K562 (cell line): ENCODE results near the gene BRF1. TPM values are rescaled to one million over a fixed set of nuclear protein-coding genes. Genes with fewer than 3 reads are reported as not detected.

ENCODE experiments used
- ATAC-seq: fragments of 200-7000 bp; cut with Tn5 transposase; 3 replicates; pipeline ENCODE4 v1.9.1; 2020; ENCODE audit warnings: moderate library complexity
- BruUV-seq: library from RNA; stranded (reverse); fragments of 400-500 nt; replicated peaks from 2 replicates; lab custom pipeline; 2021; lab: Mats Ljungman, UMichigan
- CTCF ChIA-PET: fragments of 300-600 bp; formaldehyde crosslinking; extraction: SDS; loops from one replicate; lab custom pipeline; 2021; ENCODE audit warnings: low intra/inter-chr PET ratio; lab: Yijun Ruan, JAX
- POLR2A ChIA-PET: fragments of 300-600, 350-650 bp; sonication (Branson Sonifier 250); formaldehyde crosslinking; extraction: SDS; loops from one replicate; lab custom pipeline; 2021; ENCODE audit warnings: antibody characterized with exemption, inconsistent platforms; lab: Yijun Ruan, JAX
- DNase-seq, 4 experiments: peaks; one replicate each; pipeline versions ENCODE4 v3.0.0 to v3.0.0-alpha.2; 2011 to 2018; ENCODE audit warnings: low spot score in 3 of 4, mixed read lengths in 3 of 4; ENCODE audit errors: extremely low read depth in 1 of 4
- FAIRE-seq: peaks from 2 replicates; lab custom pipeline; 2011; peaks lifted over from hg19 to GRCh38; lab: Jason Lieb, UNC
- H2AFZ ChIP-seq: 2 replicates; pipeline ENCODE4 v1.6.0; 2011; ENCODE audit warnings: low read depth, low read length, control low read depth, inconsistent platforms
- H3K27ac ChIP-seq: fragments of 200-600 bp; 3 replicates; pipeline ENCODE4 v1.8.0; 2011; ENCODE audit warnings: low read depth, mild to moderate bottlenecking, control low read depth, inconsistent platforms, low read length, moderate library complexity, mixed read lengths; ENCODE audit errors: extremely low read depth
- H3K27me3 ChIP-seq, 2 experiments: fragments of 300-600 bp in 1 of 2; 2 replicates in 1 of 2; 3 replicates in 1 of 2; pipeline versions ENCODE4 v1.6.0 to v1.8.0; 2011; ENCODE audit warnings: inconsistent platforms in 2 of 2, low read length in 2 of 2, mild to moderate bottlenecking in 1 of 2, mixed read lengths in 1 of 2, moderate library complexity in 1 of 2; ENCODE audit not compliant: control insufficient read depth in 2 of 2, insufficient read depth in 2 of 2
- H3K36me3 ChIP-seq: fragments of 300-600 bp; 3 replicates; pipeline ENCODE4 v1.8.0; 2011; ENCODE audit warnings: mild to moderate bottlenecking, low read length, inconsistent platforms; ENCODE audit not compliant: control insufficient read depth, insufficient read depth
- H3K4me1 ChIP-seq, 2 experiments: fragments of 200-600 bp in 1 of 2; replicated peaks in 1 of 2; 2 replicates in 1 of 2; 3 replicates in 1 of 2; pipeline versions ENCODE4 v1.5.1 to v1.8.0; 2011; ENCODE audit warnings: inconsistent platforms in 2 of 2, low read length in 2 of 2, mild to moderate bottlenecking in 1 of 2, mixed read lengths in 1 of 2, moderate library complexity in 1 of 2; ENCODE audit not compliant: control insufficient read depth in 2 of 2, insufficient read depth in 2 of 2
- H3K4me2 ChIP-seq: 2 replicates; pipeline ENCODE4 v1.6.1; 2011; ENCODE audit warnings: low read length, control low read depth, inconsistent platforms, mixed read lengths; ENCODE audit not compliant: insufficient read depth
- H3K4me3 ChIP-seq: fragments of 200-600 bp; sonication (generic), shearing (Covaris generic); 2 replicates; pipeline ENCODE4 v1.5.1; 2016; ENCODE audit warnings: control low read depth, inconsistent platforms
- H3K79me2 ChIP-seq: fragments of 200-600 bp; 3 replicates; pipeline ENCODE4 v1.8.0; 2011; ENCODE audit warnings: low read length, inconsistent platforms; ENCODE audit not compliant: control insufficient read depth, insufficient read depth
- H3K9ac ChIP-seq, 2 experiments: 2 replicates each; pipeline versions ENCODE4 v1.6.0 to v1.6.1; 2011; ENCODE audit warnings: low read depth in 2 of 2, low read length in 2 of 2, control low read depth in 1 of 2, inconsistent platforms in 1 of 2, mild to moderate bottlenecking in 1 of 2, mixed read lengths in 1 of 2; ENCODE audit not compliant: insufficient read depth in 1 of 2
- H3K9me1 ChIP-seq: one replicate; pipeline ENCODE4 v1.6.0; 2011; ENCODE audit warnings: inconsistent platforms, mild to moderate bottlenecking, low read length, moderate library complexity; ENCODE audit not compliant: control insufficient read depth, insufficient read depth
- H3K9me3 ChIP-seq: replicated peaks from 2 replicates; pipeline ENCODE4 v1.5.1; 2011; ENCODE audit warnings: low read depth, low read length, inconsistent platforms; ENCODE audit not compliant: control insufficient read depth, insufficient read depth
- H4K20me1 ChIP-seq: replicated peaks from 2 replicates; pipeline ENCODE4 v1.6.1; 2011; ENCODE audit warnings: low read length, inconsistent platforms, mixed read lengths; ENCODE audit not compliant: control insufficient read depth, insufficient read depth
- BCL6 ChIP-seq: fragments of 250-450 bp; sonication (Bioruptor Pico); IDR thresholded peaks from 2 replicates; pipeline ENCODE4 v1.4.0; 2020
- CXXC5 ChIP-seq: fragments of 250-450 bp; sonication (Bioruptor Pico); IDR thresholded peaks from 2 replicates; pipeline ENCODE4 v1.8.0; 2022; ENCODE audit warnings: inconsistent platforms, mild to moderate bottlenecking, moderate library complexity
- HIVEP1 ChIP-seq: fragments of 250-450 bp; sonication (Bioruptor Pico); IDR thresholded peaks from 2 replicates; pipeline ENCODE4 v1.4.0; 2020; ENCODE audit warnings: mild to moderate bottlenecking
- HNRNPK ChIP-seq: fragments of 200-400 bp; formaldehyde crosslinking; IDR thresholded peaks from one replicate; pipeline ENCODE4 v1.6.1; 2018; ENCODE audit warnings: mild to moderate bottlenecking, low read depth, low read length; ENCODE audit not compliant: poor library complexity, severe bottlenecking
- L3MBTL2 ChIP-seq: fragments of 450-650 bp; IDR thresholded peaks from 2 replicates; pipeline ENCODE4 v1.6.1; 2016; ENCODE audit warnings: mild to moderate bottlenecking, moderate library complexity
- NELFE ChIP-seq: IDR thresholded peaks from 2 replicates; pipeline ENCODE4 v1.6.1; 2011; ENCODE audit warnings: mild to moderate bottlenecking; ENCODE audit not compliant: insufficient read depth, insufficient read length
- RBM15 ChIP-seq: fragments of 200-400 bp; formaldehyde crosslinking; IDR thresholded peaks from 2 replicates; pipeline ENCODE4 v1.6.1; 2018; ENCODE audit warnings: mild to moderate bottlenecking, low read length, moderate library complexity; ENCODE audit not compliant: insufficient read depth
- SMC3 ChIP-seq: conservative IDR thresholded peaks from 2 replicates; pipeline ENCODE4 v1.6.1; 2011; ENCODE audit warnings: low read depth, low read length, improper control_type of control experiment; ENCODE audit not compliant: insufficient read depth
- ZNF311 ChIP-seq: fragments of 250-450 bp; sonication (Bioruptor Pico); IDR thresholded peaks from 2 replicates; pipeline ENCODE4 v1.4.0; 2020; ENCODE audit warnings: mild to moderate bottlenecking, moderate library complexity
- whole genome bisulfite sequencing: fragments of 100-300 bp; shearing (Covaris generic); methylation state at CpG from one replicate; pipeline ENCODE4 v1.1.6; 2016; ENCODE audit warnings: low coverage, mixed read lengths; ENCODE audit not compliant: insufficient coverage; ENCODE audit errors: missing lambda C conversion rate; 5-methylcytosine and 5-hydroxymethylcytosine counted together
- in situ Hi-C: fragments of 300-500 bp; cut with MboI; formaldehyde crosslinking; loops from 4 replicates; pipeline ENCODE4 v1.15.0; 2018; ENCODE audit warnings: inconsistent platforms, mixed read lengths
- intact Hi-C: fragments of 100-400 bp; cut with micrococcal nuclease; formaldehyde crosslinking; loops from 2 replicates; pipeline ENCODE4 v1.14.2; 2022
- polyA plus RNA-seq, 8 experiments: library from polyadenylated mRNA; depleted of rRNA in 4 of 8; stranded (reverse) in 5 of 8; unstranded in 3 of 8; fragments of >200 nt; fragmentation: Nextera tagmentation in 2 of 8; fragmentation: Illumina TruSeq in 1 of 8; extraction: Ambion mirVana in 2 of 8; extraction: Trizol in 1 of 8; gene quantifications; 2 replicates each; pipeline versions ENCODE4 v1.2.1 to v1.2.3, GENCODE V29; 2011 to 2014; ENCODE audit warnings: inconsistent platforms in 1 of 8, missing spikeins in 1 of 8
- total RNA-seq, 7 experiments: library from RNA; depleted of rRNA in 6 of 7; stranded (reverse); fragments of >200 nt in 6 of 7; fragmentation: Illumina TruSeq in 2 of 7; extraction: Trizol in 2 of 7; gene quantifications; 2 replicates each; pipeline versions ENCODE4 v1.2.1 to v1.2.3, GENCODE V29; 2011 to 2021; ENCODE audit warnings: low replicate concordance in 1 of 7
- TF ChIP-seq, protein P1 (sequence below): fragments of 450-650 bp; IDR thresholded peaks from 2 replicates; pipeline ENCODE4 v1.6.1; 2018; ENCODE audit warnings: mild to moderate bottlenecking, low read depth; ENCODE audit not compliant: partially characterized antibody
- TF ChIP-seq, protein P2 (sequence below): IDR thresholded peaks from 2 replicates; pipeline ENCODE4 v1.6.1; 2014; ENCODE audit warnings: antibody characterized with exemption

The BRF1 gene
- total and polyA plus RNA-seq, 9 of the 15 experiments (the other 6 are each of a cell fraction or from before 2014, with no cell fraction given), result 0.14 to 24.6 (median 8.2) TPM

DNA sequence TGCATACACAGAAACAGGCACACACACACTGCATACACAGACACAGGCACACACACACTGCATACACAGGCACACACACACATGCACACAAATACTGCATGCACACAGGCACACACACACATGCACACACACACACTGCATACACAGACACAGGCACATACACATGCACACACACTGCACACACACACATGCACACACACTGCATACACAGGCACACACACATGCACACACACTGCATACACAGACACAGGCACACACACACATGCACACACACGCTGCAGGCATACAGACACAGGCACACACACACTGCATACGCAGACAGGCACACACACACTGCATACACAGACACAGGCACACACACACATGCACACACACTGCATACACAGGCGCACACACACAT lies 85.2 kb downstream of the BRF1 start:
- H3K27me3 ChIP-seq, result no peaks in the 10 kb centered on the region
- in situ Hi-C loops (no loop called here), intact Hi-C loops (no loop called here)
- ATAC-seq, result no peak
- H4K20me1 ChIP-seq, result no peaks in the 10 kb centered on the region
- 94% methylated on average over 2 of the region's 3 CpGs for WGBS
- no peak overlapping the region for H3K9ac ChIP-seq
- H2AFZ ChIP-seq, result no peak overlapping the region
- no peak overlapping the region for H3K27ac ChIP-seq
- no peak for DNase-seq
- no peaks in the 10 kb centered on the region for H3K9me1 ChIP-seq
- BruUV-seq, result no TSS peak
- H3K4me1 ChIP-seq, result peaks cover 0 to 3% of the 10 kb centered on the region in 2 experiments; a peak in 2 of 5 replicates
- FAIRE-seq, result no peak
- ChIA-PET CTCF (no interaction called here), POLR2A (no interaction called here)
- no peaks in the 10 kb centered on the region for H3K79me2 ChIP-seq
- TF ChIP-seq BCL6 (CRISPR knock-in tag), result no peak
- no peak for TF ChIP-seq NELFE
- no peak for TF ChIP-seq HIVEP1 (CRISPR knock-in tag)
- no peak for TF ChIP-seq L3MBTL2
- TF ChIP-seq SMC3, result no peak
- no peak for TF ChIP-seq ZNF311 (CRISPR knock-in tag)
- no peak for TF ChIP-seq RBM15
- TF ChIP-seq HNRNPK, result no peak
- TF ChIP-seq, protein P1, sequence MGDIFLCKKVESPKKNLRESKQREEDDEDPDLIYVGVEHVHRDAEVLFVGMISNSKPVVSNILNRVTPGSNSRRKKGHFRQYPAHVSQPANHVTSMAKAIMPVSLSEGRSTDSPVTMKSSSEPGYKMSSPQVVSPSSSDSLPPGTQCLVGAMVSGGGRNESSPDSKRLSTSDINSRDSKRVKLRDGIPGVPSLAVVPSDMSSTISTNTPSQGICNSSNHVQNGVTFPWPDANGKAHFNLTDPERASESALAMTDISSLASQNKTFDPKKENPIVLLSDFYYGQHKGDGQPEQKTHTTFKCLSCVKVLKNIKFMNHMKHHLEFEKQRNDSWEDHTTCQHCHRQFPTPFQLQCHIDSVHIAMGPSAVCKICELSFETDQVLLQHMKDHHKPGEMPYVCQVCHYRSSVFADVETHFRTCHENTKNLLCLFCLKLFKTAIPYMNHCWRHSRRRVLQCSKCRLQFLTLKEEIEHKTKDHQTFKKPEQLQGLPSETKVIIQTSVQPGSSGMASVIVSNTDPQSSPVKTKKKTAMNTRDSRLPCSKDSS, result no peak
- TF ChIP-seq, protein P2, sequence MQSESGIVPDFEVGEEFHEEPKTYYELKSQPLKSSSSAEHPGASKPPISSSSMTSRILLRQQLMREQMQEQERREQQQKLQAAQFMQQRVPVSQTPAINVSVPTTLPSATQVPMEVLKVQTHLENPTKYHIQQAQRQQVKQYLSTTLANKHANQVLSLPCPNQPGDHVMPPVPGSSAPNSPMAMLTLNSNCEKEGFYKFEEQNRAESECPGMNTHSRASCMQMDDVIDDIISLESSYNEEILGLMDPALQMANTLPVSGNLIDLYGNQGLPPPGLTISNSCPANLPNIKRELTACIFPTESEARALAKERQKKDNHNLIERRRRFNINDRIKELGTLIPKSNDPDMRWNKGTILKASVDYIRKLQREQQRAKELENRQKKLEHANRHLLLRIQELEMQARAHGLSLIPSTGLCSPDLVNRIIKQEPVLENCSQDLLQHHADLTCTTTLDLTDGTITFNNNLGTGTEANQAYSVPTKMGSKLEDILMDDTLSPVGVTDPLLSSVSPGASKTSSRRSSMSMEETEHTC, result no peak
- no peak for TF ChIP-seq CXXC5
- no peaks in the 10 kb centered on the region for H3K9me3 ChIP-seq
- H3K4me2 ChIP-seq, result no peak overlapping the region
- peaks cover 13% of the 10 kb centered on the region; the same call in 1 of the 3 replicates for H3K36me3 ChIP-seq
- no peak overlapping the region for H3K4me3 ChIP-seq
